ENCODE data around the gene LGALS4.
A peak's percentile ranks its signal among the peaks of the same experiment; 100 is the strongest.
"Not testable (repeated sequence)": the region's sequence is repeated elsewhere in the genome, so short reads cannot be mapped to it uniquely, and the experiment has no call there.

The LGALS4 gene

GRCh38 chr19:38821230-38821825 lies 8.6 kb upstream of the LGALS4 start:
- not testable (repeated sequence) for DNase-seq (ENCODE audit: low spot score)

GRCh38 chr19:38819231-38819920 lies 6.6 kb upstream of the LGALS4 start:
- DNase-seq (ENCODE audit: low spot score) = peak; percentile 42

GRCh38 chr19:38817081-38817480 lies 4.3 kb upstream of the LGALS4 start:
- no peak for DNase-seq (ENCODE audit: low spot score)

GRCh38 chr19:38816131-38816750 lies 3.5 kb upstream of the LGALS4 start:
- DNase-seq (ENCODE audit: low spot score) = no peak

GRCh38 chr19:38815059-38816001 lies 2.6 kb upstream of the LGALS4 start:
- DNase-seq (ENCODE audit: low spot score) = no peak

GRCh38 chr19:38813932-38814331 lies 1.2 kb upstream of the LGALS4 start:
- not testable (repeated sequence) for DNase-seq (ENCODE audit: low spot score)

GRCh38 chr19:38813323-38813722 lies 578 bp upstream of the LGALS4 start:
- no peak for DNase-seq (ENCODE audit: low spot score)

- DNase-seq (ENCODE audit: low spot score) = no peak
Observed at GRCh38 chr19:38812009-38812840, 520 bp downstream of the LGALS4 start.

GRCh38 chr19:38809592-38810252 lies 3.0 kb downstream of the LGALS4 start:
- DNase-seq (ENCODE audit: low spot score) = no peak

- no peak for DNase-seq (ENCODE audit: low spot score)
Observed at GRCh38 chr19:38808741-38809140, 4.0 kb downstream of the LGALS4 start.

- DNase-seq (ENCODE audit: low spot score) = not testable (repeated sequence)
Observed at GRCh38 chr19:38807374-38808098, 5.2 kb downstream of the LGALS4 start.

GRCh38 chr19:38806371-38806770 lies 6.4 kb downstream of the LGALS4 start:
- DNase-seq (ENCODE audit: low spot score) = no peak

GRCh38 chr19:38805180-38805579 lies 7.6 kb downstream of the LGALS4 start:
- DNase-seq (ENCODE audit: low spot score) = no peak

GRCh38 chr19:38803543-38803942 lies 9.2 kb downstream of the LGALS4 start:
- DNase-seq (ENCODE audit: low spot score) = no peak

GRCh38 chr19:38801359-38802095 lies 11.2 kb downstream of the LGALS4 start:
- no peak for DNase-seq (ENCODE audit: low spot score)

- no peak for DNase-seq (ENCODE audit: low spot score)
Observed at GRCh38 chr19:38800577-38801347, 12.0 kb downstream of the LGALS4 start.

GRCh38 chr19:38799104-38799503 lies 13.6 kb downstream of the LGALS4 start:
- DNase-seq (ENCODE audit: low spot score) = no peak

- DNase-seq (ENCODE audit: low spot score) = not testable (repeated sequence)
Observed at GRCh38 chr19:38797781-38798180, 15.0 kb downstream of the LGALS4 start.

- no peak for DNase-seq (ENCODE audit: low spot score)
Observed at GRCh38 chr19:38796154-38796553, 16.6 kb downstream of the LGALS4 start.

Measured in COLO829 (cell line).